NB4 (cell line): ENCODE measurements around the gene WNT1.

Source experiments
- DNase-seq: peaks from one replicate; pipeline ENCODE4 v3.0.0; 2010; ENCODE audit warnings: low read depth
- H3K4me3 ChIP-seq: one replicate; pipeline ENCODE4 v1.5.1; 2011; ENCODE audit warnings: mild to moderate bottlenecking, low read depth, low read length, moderate library complexity
- CTCF ChIP-seq: IDR thresholded peaks from one replicate; pipeline ENCODE4 v1.5.1; 2012; ENCODE audit warnings: low read depth, low read length
- MAX ChIP-seq: IDR thresholded peaks from 2 replicates; pipeline ENCODE4 v1.6.1; 2011; ENCODE audit warnings: low read depth, low read length
- MYC ChIP-seq: IDR thresholded peaks from 2 replicates; pipeline ENCODE4 v1.6.1; 2011; ENCODE audit warnings: low read depth, low read length
- POLR2A ChIP-seq: IDR thresholded peaks from 2 replicates; pipeline ENCODE4 v1.6.1; 2011; ENCODE audit warnings: mild to moderate bottlenecking; ENCODE audit not compliant: insufficient read length; ENCODE audit errors: extremely low read depth

The WNT1 gene

GRCh38 chr12:48970702-48971334 is 7.3 kb upstream of the WNT1 start:
- DNase-seq: no peak
- H3K4me3 ChIP-seq: peak overlapping the region; percentile 58
- TF ChIP-seq POLR2A (no peak), MAX (no peak), MYC (no peak), CTCF (no peak)

GRCh38 chr12:48972213-48972951 is 5.7 kb upstream of the WNT1 start:
- TF ChIP-seq MYC: no peak; the same call in none of the 2 replicates
- no peak for TF ChIP-seq POLR2A
- no peak for TF ChIP-seq MAX
- peak; percentile 60 for TF ChIP-seq CTCF
- peak overlapping the region; percentile 58 for H3K4me3 ChIP-seq
- DNase-seq: peak; percentile 98

GRCh38 chr12:48972952-48973483 is 5.1 kb upstream of the WNT1 start:
- TF ChIP-seq MYC: no peak
- no peak; the same call in 1 of the 2 replicates for TF ChIP-seq MAX
- TF ChIP-seq CTCF: no peak
- TF ChIP-seq POLR2A: no peak
- no peak for DNase-seq
- H3K4me3 ChIP-seq: no peak overlapping the region

- H3K4me3 ChIP-seq: no peak overlapping the region
- DNase-seq: peak; percentile 51
- TF ChIP-seq MAX (no peak), CTCF (no peak), POLR2A (no peak), MYC (no peak)
These were observed 4.6 kb upstream of the WNT1 start for GRCh38 chr12:48973531-48973930.

- no peak overlapping the region for H3K4me3 ChIP-seq
- DNase-seq: peak; percentile 46
- no peak for TF ChIP-seq MAX
- peak; percentile 32 for TF ChIP-seq CTCF
- TF ChIP-seq POLR2A: no peak
These were observed 4.0 kb upstream of the WNT1 start for GRCh38 chr12:48973941-48974673.
